HG03565 (cell line): ENCODE data around the gene MAP1LC3C.

Source experiments
- ATAC-seq: cut with Tn5 transposase; IDR thresholded peaks from one replicate; pipeline ENCODE4 v1.9.1; 2021; ENCODE audit warnings: mild to moderate bottlenecking, moderate library complexity; ENCODE audit not compliant: unreplicated experiment

The MAP1LC3C gene

DNA sequence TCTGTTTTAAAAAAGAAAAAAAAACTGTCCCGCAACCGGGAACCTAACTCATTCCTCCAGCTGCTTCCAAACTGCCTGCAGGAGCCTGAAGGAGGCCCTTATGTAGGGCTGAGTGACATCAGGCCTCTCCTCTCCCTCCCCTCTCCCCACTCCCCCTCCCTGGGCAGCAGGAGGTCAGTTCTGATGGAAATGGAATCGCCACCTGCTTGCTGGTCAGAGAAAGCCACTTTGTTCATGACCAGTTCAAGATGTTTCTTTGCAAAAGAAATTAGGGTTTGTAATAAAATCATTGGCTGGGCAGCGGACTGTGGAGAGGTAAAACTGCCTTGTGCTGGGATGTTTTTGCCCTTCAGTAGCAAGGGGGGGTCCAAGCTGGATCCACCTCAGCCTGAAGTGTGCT is at the start of gene MAP1LC3C:
MAP1LC3C (minus strand) TSS at position 73 of the 400 bp plus-strand sequence. CDS start 90 bp downstream, outside the sequence.
- no peak for ATAC-seq

- no peak for ATAC-seq
These were observed 44.3 kb upstream of the MAP1LC3C start for GRCh38 chr1:242043165-242043564.

DNA sequence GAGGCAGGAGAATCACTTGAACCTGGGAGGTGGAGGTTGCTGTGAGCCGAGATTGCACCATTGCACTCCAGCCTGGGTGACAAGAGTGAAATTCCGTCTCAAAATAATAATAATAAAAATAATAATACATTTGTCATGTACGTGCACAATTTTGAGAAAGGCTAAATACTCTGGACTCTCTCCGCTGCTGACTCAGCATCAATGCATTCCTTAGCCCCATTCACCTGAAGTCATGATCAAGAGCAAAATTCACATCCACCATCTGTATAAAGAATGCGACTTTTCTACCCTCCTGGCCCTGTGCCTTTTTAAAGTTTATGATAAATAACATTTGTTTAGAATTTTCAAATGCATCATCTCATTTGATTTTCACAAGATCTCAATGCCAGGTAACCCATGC is 35.5 kb upstream of the MAP1LC3C start:
- ATAC-seq, result no peak

DNA sequence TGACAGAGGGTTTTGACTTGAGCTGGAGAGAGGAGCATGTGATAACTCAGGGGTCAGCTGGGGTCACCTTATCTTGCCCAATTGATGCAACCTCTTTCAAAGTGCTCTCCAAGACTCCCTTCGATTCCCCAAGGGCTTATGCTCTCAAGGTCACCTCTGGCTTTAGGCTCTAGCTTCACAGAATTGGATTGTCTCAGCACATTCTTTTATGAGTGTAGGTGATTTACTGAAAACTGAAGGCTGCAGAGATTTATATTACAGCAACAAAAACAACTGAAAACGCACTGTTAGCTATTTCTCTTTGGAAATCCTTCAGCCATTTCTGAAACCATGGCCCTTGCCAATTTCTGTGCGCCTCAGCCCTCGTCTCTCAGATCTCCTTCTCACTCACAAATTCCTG is 34.5 kb upstream of the MAP1LC3C start:
- ATAC-seq, result no peak

GRCh38 chr1:242030071-242030470 is 31.2 kb upstream of the MAP1LC3C start:
- ATAC-seq, result no peak

DNA sequence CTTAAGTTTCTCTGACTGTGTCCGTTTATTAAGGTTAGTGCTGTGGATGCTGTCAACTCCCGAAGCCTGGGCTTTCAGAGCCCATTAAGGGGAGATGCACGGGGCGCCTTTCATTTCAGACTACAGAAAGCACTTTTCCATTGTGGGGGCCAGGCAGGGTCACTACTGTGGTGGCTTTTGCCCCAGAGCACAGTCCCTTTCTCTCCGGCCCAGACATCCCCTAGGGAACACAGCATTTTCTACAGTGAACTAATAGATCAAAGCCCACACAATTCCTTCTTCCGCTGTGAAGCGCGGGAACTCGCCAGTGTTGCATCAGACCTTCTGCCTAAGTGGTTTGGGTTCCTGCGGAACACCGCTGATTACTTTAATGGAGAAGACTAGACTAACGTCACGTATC is 26.8 kb upstream of the MAP1LC3C start:
- ATAC-seq, result no peak

DNA sequence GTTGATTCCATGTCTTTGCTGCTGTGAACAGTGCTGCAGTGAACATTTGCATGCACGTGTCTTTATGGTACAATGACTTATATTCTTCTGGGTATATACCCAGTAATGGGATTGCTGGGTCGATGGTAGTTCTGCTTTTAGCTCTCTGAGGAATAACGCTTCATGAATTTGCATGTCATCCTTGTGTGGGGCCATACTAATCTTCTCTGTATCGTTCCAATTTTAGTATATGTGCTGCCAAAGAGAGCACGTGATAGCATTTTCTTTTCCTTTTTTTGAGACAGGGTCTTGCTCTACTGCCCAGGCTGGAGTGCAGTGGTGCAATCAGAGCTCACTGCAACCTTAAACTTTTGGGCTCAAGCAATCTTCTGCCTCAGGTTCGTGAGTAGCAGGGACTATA is 24.9 kb upstream of the MAP1LC3C start:
- ATAC-seq, result no peak

GRCh38 chr1:242019018-242019417 is 20.1 kb upstream of the MAP1LC3C start:
- ATAC-seq, result no peak

- ATAC-seq, result peak; percentile 71
These were observed 18.8 kb upstream of the MAP1LC3C start for GRCh38 chr1:242017580-242018233.

- no peak for ATAC-seq
These were observed 17.6 kb upstream of the MAP1LC3C start for GRCh38 chr1:242016479-242016878.

GRCh38 chr1:242011894-242012660 is 13.2 kb upstream of the MAP1LC3C start:
- ATAC-seq, result no peak

DNA sequence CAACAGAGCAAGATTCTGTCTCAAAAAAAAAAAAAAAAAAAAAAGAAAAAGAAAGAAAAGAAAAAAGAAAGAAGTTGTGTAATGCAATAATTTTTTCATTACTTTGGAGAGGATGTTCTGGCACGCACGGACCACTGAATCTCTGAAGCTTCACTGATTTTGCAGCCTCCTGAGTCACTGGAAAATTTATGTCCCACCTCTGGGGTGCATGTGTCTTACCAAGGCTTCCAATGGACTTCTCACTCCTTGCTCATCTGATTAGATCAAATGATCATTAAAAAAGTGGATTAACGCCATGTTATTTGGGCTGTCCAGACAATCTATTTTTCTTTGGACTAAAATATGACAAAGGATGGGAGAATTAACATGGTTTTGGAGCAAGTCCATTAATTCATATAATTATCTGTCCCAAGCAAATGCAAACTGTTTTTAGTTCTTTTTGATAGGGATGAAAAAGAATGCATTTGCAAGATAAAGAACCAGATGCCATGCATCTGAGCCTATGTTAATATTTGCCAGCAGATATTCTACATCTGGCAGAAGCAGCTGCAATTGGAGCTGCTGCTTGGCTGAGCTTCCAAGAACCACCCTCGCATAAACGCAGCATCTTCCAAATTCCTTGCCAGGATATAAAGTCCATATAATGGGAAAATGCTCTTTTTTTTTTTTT is 10.1 kb upstream of the MAP1LC3C start:
- ATAC-seq, result no peak

- no peak for ATAC-seq
These were observed 8.1 kb upstream of the MAP1LC3C start for GRCh38 chr1:242006976-242007375.

DNA sequence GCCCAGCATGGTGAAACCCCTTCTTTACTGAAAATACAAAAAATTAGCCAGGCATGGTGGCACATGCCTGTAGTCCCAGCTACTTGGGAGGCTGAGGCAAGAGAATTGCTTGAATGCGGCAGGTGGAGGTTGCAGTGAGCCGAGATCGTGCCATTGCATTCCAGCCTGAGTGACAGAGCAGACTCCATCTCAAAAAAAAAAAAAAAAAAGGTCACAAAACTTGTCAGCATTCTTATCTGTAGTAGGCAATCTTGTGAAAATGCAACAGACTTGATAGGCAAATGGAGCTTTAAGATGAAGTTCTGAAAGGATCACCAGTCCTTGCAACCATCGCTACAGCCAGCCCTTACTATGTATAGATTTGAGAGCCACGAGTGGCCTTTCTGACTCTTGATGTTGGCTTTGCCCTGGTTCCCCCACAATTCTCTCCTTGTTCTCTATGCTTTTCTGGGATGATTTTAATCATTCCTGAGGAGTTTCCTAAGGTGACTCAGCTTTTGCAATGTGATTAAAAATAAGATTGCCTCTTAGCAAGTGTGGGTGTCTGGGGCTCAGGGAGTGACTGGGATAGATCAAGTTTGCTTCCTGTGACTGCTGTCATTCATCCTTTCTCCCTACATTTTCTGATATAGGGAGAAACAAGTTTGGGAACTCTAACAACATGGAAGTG is 7.1 kb upstream of the MAP1LC3C start:
- ATAC-seq, result no peak

DNA sequence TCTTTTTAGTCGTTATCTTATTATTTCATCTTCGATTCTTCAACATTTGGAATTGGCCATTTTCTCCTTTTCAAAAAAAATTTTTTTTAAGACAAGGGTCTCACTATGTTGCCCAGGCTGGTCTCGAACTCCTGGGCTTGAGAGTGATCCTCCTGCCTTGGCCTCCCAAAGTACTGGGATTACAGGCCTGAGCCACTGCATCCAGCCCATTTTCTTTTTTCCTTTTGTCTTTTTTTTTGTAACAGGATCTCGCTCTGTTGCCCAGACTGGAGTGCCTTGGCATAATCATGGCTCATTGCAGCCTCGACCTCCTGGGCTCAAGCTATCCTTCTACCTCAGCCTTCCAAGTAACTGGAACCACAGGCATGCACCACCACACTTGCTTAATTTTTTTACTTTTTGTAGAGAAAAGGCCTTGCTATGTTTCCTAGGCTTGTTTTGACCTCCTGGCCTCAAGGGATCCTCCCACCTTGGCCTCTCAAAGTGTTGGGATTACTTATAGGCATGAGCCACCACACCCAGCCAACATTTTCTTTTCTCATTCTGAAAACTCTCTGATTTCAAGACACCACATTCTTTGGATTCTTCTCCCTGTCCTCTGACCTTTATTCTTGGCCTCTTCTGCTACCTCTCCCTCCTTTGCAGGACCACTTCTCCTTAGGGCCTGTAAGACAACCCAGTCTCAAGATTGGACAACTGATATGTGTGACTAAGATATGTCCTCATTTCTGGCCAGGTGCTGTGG is 6.0 kb upstream of the MAP1LC3C start:
- no peak for ATAC-seq

- ATAC-seq, result no peak
These were observed 3.6 kb upstream of the MAP1LC3C start for GRCh38 chr1:242002510-242002909.

- no peak for ATAC-seq
These were observed 3.2 kb upstream of the MAP1LC3C start for GRCh38 chr1:242002072-242002471.

DNA sequence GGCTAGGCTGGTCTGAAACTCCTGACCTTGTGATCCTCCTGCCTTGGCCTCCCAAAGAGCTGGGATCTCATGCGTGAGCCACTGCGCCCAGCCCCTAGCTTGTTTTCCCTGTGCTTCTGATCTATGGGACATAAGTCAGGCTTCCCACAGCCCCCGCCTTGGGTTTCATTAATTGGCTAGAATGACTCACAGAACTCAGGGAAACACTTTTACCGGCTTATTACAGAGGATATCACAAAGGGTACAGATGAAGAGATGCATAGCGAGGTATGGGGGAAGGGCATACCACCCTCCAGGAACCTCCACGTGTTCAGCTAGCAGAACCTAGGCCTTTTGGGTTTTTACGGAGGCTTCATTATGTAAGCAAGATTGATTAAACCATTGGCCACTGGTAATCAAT is 1.5 kb upstream of the MAP1LC3C start:
- ATAC-seq, result no peak

GRCh38 chr1:241998412-241998921 is 431 bp downstream of the MAP1LC3C start:
- peak; percentile 81 for ATAC-seq

GRCh38 chr1:241997401-241997998 is 1.4 kb downstream of the MAP1LC3C start:
- ATAC-seq, result no peak
